HCT116 (cell line): Measurements from ENCODE around the gene CDS1. TPM values are rescaled to one million over a fixed set of nuclear protein-coding genes. Genes with fewer than 3 reads are reported as not detected.

Experiments used
- ATAC-seq: fragments of 200-7000 bp; cut with Tn5 transposase; 2 replicates; pipeline ENCODE4 v1.9.1; 2020; ENCODE audit warnings: mild to moderate bottlenecking, moderate library complexity
- BruUV-seq: library from RNA; stranded (reverse); fragments of 400-500 nt; replicated peaks from 2 replicates; lab custom pipeline; 2021; lab: Mats Ljungman, UMichigan
- CTCF ChIA-PET: fragments of 300-600 bp; sonication (Branson Sonifier 250); formaldehyde crosslinking; loops from one replicate; lab custom pipeline; 2021; ENCODE audit warnings: antibody characterized with exemption; lab: Charles Lee
- POLR2A ChIA-PET: fragments of 300-600, 350-600 bp; sonication (Branson Sonifier 250); formaldehyde crosslinking; loops from one replicate; lab custom pipeline; 2021; ENCODE audit warnings: antibody characterized with exemption; lab: Charles Lee
- RAD21 ChIA-PET, 2 experiments: fragments of 300-600 bp; sonication (Branson Sonifier 250); formaldehyde crosslinking; loops; one replicate each; lab custom pipeline; 2023; ENCODE audit warnings: low total read pairs in 2 of 2; ENCODE audit not compliant: uncharacterized antibody in 2 of 2, unreplicated experiment in 2 of 2, low non-redundant PET in 1 of 2; lab: Charles Lee
- DNase-seq: peaks from one replicate; pipeline ENCODE4 v3.0.0-alpha.2; 2010; ENCODE audit warnings: low read depth, low spot score
- H2AFZ ChIP-seq: fragments of 200-600 bp; shearing (Covaris generic), sonication (generic); 2 replicates; pipeline ENCODE4 v1.6.1; 2017; ENCODE audit warnings: low read depth, mixed run types, mixed read lengths, antibody characterized with exemption, low read length; ENCODE audit not compliant: poor library complexity, severe bottlenecking
- H3K27ac ChIP-seq: 2 replicates; pipeline ENCODE4 v1.5.1; 2012; ENCODE audit warnings: low read depth, low read length
- H3K27me3 ChIP-seq: fragments of 200-600 bp; sonication (generic); 2 replicates; pipeline ENCODE4 v1.6.1; 2016; ENCODE audit warnings: mixed run types, low read length, mixed read lengths; ENCODE audit not compliant: insufficient read depth
- H3K36me3 ChIP-seq, 2 experiments: fragments of 200-500 bp in 1 of 2; fragments of 200-600 bp in 1 of 2; sonication (Bioruptor generic) in 1 of 2; sonication (generic) in 1 of 2; 2 replicates each; pipeline versions ENCODE4 v1.5.1 to v1.6.1; 2014 to 2016; ENCODE audit warnings: low read length in 2 of 2, inconsistent platforms in 1 of 2, mixed read lengths in 1 of 2, mixed run types in 1 of 2; ENCODE audit not compliant: insufficient read depth in 2 of 2, control insufficient read depth in 1 of 2
- H3K4me1 ChIP-seq, 2 experiments: fragments of 200-600 bp in 1 of 2; sonication (generic) in 1 of 2; 2 replicates each; pipeline versions ENCODE4 v1.5.1 to v1.6.1; 2012 to 2017; ENCODE audit warnings: low read length in 2 of 2, inconsistent platforms in 1 of 2, mild to moderate bottlenecking in 1 of 2, mixed read lengths in 1 of 2, mixed run types in 1 of 2, moderate library complexity in 1 of 2; ENCODE audit not compliant: insufficient read depth in 2 of 2, control insufficient read depth in 1 of 2
- H3K4me2 ChIP-seq: fragments of 200-600 bp; sonication (generic); 2 replicates; pipeline ENCODE4 v1.6.1; 2017; ENCODE audit warnings: mixed run types, low read length, mixed read lengths
- H3K4me3 ChIP-seq, 2 experiments: fragments of 200-600 bp in 1 of 2; sonication (generic) in 1 of 2; replicated peaks in 1 of 2; 2 replicates each; pipeline ENCODE4 v1.5.1; 2011 to 2016; ENCODE audit warnings: low read length in 2 of 2, control low read depth in 1 of 2, low read depth in 1 of 2, mild to moderate bottlenecking in 1 of 2, mixed read lengths in 1 of 2, mixed run types in 1 of 2
- H3K79me2 ChIP-seq: fragments of 200-600 bp; sonication (generic); 2 replicates; pipeline ENCODE4 v1.6.1; 2017; ENCODE audit warnings: mild to moderate bottlenecking, mixed run types, low read length, moderate library complexity, mixed read lengths; ENCODE audit not compliant: insufficient read depth
- H3K9ac ChIP-seq: fragments of 200-600 bp; sonication (generic); 2 replicates; pipeline ENCODE4 v1.6.1; 2016; ENCODE audit warnings: low read length, mixed read lengths
- H3K9me2 ChIP-seq: fragments of 200-600 bp; sonication (generic), shearing (Covaris generic); 2 replicates; pipeline ENCODE4 v1.6.1; 2017; ENCODE audit warnings: mixed run types, mild to moderate bottlenecking, moderate library complexity; ENCODE audit not compliant: insufficient read depth
- H3K9me3 ChIP-seq, 2 experiments: fragments of 200-500 bp in 1 of 2; fragments of 200-600 bp in 1 of 2; sonication (Bioruptor generic) in 1 of 2; sonication (generic) in 1 of 2; 2 replicates each; pipeline ENCODE4 v1.6.1; 2014 to 2017; ENCODE audit warnings: low read length in 2 of 2, mixed read lengths in 2 of 2, inconsistent platforms in 1 of 2, low read depth in 1 of 2, mild to moderate bottlenecking in 1 of 2, mixed run types in 1 of 2, moderate library complexity in 1 of 2; ENCODE audit not compliant: control insufficient read depth in 1 of 2, insufficient read depth in 1 of 2
- H4K20me1 ChIP-seq: fragments of 200-600 bp; sonication (generic), shearing (Covaris generic); 2 replicates; pipeline ENCODE4 v1.6.1; 2017; ENCODE audit warnings: mixed run types, mild to moderate bottlenecking, moderate library complexity; ENCODE audit not compliant: insufficient read depth
- CBX3 ChIP-seq: IDR thresholded peaks from 2 replicates; pipeline ENCODE4 v1.6.1; 2012; ENCODE audit warnings: low read depth
- CTCF ChIP-seq, 3 experiments: fragments of 200-600 bp in 1 of 3; sonication (generic) in 1 of 3; IDR thresholded peaks in 2 of 3; conservative IDR thresholded peaks in 1 of 3; 2 replicates each; pipeline ENCODE4 v1.5.1; 2012 to 2017; ENCODE audit warnings: low read depth in 2 of 3, low read length in 2 of 3, antibody characterized with exemption in 1 of 3, borderline replicate concordance in 1 of 3, control low read depth in 1 of 3, mild to moderate bottlenecking in 1 of 3, mixed read lengths in 1 of 3, mixed run types in 1 of 3, moderate library complexity in 1 of 3; ENCODE audit not compliant: insufficient read depth in 1 of 3
- EGR1 ChIP-seq: IDR thresholded peaks from 2 replicates; pipeline ENCODE4 v1.6.1; 2012; ENCODE audit warnings: low read depth
- ELF1 ChIP-seq: IDR thresholded peaks from 2 replicates; pipeline ENCODE4 v1.6.1; 2012; ENCODE audit warnings: low read depth, borderline replicate concordance
- EZH2phosphoT487 ChIP-seq: fragments of 200-600 bp; IDR thresholded peaks from 2 replicates; pipeline ENCODE4 v1.6.1; 2018; ENCODE audit warnings: antibody characterized with exemption, borderline replicate concordance
- FOSL1 ChIP-seq: IDR thresholded peaks from 2 replicates; pipeline ENCODE4 v1.6.1; 2012; ENCODE audit warnings: low read depth
- JUND ChIP-seq: IDR thresholded peaks from 2 replicates; pipeline ENCODE4 v1.6.1; 2012
- POLR2A ChIP-seq: IDR thresholded peaks from 2 replicates; pipeline ENCODE4 v1.7.0; 2011; ENCODE audit warnings: borderline replicate concordance; ENCODE audit not compliant: insufficient read depth, insufficient read length; ENCODE audit errors: extremely low read depth
- POLR2AphosphoS5 ChIP-seq: IDR thresholded peaks from 2 replicates; pipeline ENCODE4 v1.6.1; 2011; ENCODE audit warnings: mild to moderate bottlenecking, low read depth, low read length, moderate library complexity
- REST ChIP-seq: IDR thresholded peaks from 2 replicates; pipeline ENCODE4 v1.6.1; 2012; ENCODE audit warnings: low read depth
- TCF7L2 ChIP-seq: IDR thresholded peaks from 2 replicates; pipeline ENCODE4 v1.7.0; 2011; ENCODE audit warnings: borderline replicate concordance, inconsistent platforms; ENCODE audit not compliant: insufficient read depth, insufficient read length; ENCODE audit errors: extremely low read depth
- ZBTB33 ChIP-seq: IDR thresholded peaks from 2 replicates; pipeline ENCODE4 v1.6.1; 2011; ENCODE audit warnings: mild to moderate bottlenecking, low read length, moderate library complexity; ENCODE audit not compliant: insufficient replicate concordance; ENCODE audit errors: extremely low read depth
- ZFX ChIP-seq: fragments of 450-650 bp; IDR thresholded peaks from 2 replicates; pipeline ENCODE4 v1.6.1; 2017
- ZNF274 ChIP-seq: fragments of 200-500 bp; sonication (Bioruptor generic); IDR thresholded peaks from 2 replicates; pipeline ENCODE4 v1.6.1; 2014; ENCODE audit warnings: mild to moderate bottlenecking, low read depth, low read length, inconsistent platforms
- intact Hi-C: fragments of 100-400 bp; cut with micrococcal nuclease; formaldehyde crosslinking; loops from 2 replicates; pipeline ENCODE4 v1.10.0; 2022
- total RNA-seq: library from RNA; stranded (reverse); gene quantifications from one replicate; pipeline ENCODE4 v1.2.1, GENCODE V29; 2021; ENCODE audit not compliant: unreplicated experiment

Gene CDS1
- total RNA-seq, 1 experiment from 2014 or later: 14.6 TPM

GRCh38 chr4:84568496-84568895 lies 14.4 kb upstream of the CDS1 start:
- no peaks in the 10 kb centered on the region for H3K9me3 ChIP-seq
- no peak overlapping the region for H3K4me2 ChIP-seq
- ChIA-PET POLR2A (no interaction called here), RAD21 (no interaction called here), CTCF (no interaction called here)
- H3K4me3 ChIP-seq: no peak overlapping the region
- no TSS peak for BruUV-seq
- no peak overlapping the region for H3K9ac ChIP-seq
- H3K79me2 ChIP-seq: no peaks in the 10 kb centered on the region
- H4K20me1 ChIP-seq: no peaks in the 10 kb centered on the region
- H3K36me3 ChIP-seq: no peaks in the 10 kb centered on the region
- no peaks in the 10 kb centered on the region for H3K27me3 ChIP-seq
- intact Hi-C loops: no loop called here
- no peak overlapping the region for H3K27ac ChIP-seq
- no peaks in the 10 kb centered on the region for H3K4me1 ChIP-seq
- no peak for TF ChIP-seq CBX3
- no peak for TF ChIP-seq ELF1
- no peak for TF ChIP-seq ZFX
- no peak for DNase-seq
- ATAC-seq: no peak
- H2AFZ ChIP-seq: no peak overlapping the region
- H3K9me2 ChIP-seq: no peaks in the 10 kb centered on the region

GRCh38 chr4:84569009-84569408 lies 13.9 kb upstream of the CDS1 start:
- BruUV-seq: no TSS peak
- no peak overlapping the region for H3K4me2 ChIP-seq
- H3K9ac ChIP-seq: no peak overlapping the region
- no peaks in the 10 kb centered on the region for H4K20me1 ChIP-seq
- CTCF ChIA-PET: no interaction called here
- no peaks in the 10 kb centered on the region for H3K36me3 ChIP-seq
- no peak overlapping the region for H2AFZ ChIP-seq
- no peak overlapping the region for H3K4me3 ChIP-seq
- no peak overlapping the region for H3K27ac ChIP-seq
- ATAC-seq (no peak), DNase-seq (no peak)
- H3K27me3 ChIP-seq: no peaks in the 10 kb centered on the region
- RAD21 ChIA-PET: no interaction called here
- H3K9me2 ChIP-seq: no peaks in the 10 kb centered on the region
- H3K9me3 ChIP-seq: no peaks in the 10 kb centered on the region
- intact Hi-C loops: no loop called here
- POLR2A ChIA-PET: no interaction called here
- H3K79me2 ChIP-seq: no peaks in the 10 kb centered on the region
- peaks cover 0 to 5% of the 10 kb centered on the region in 2 experiments; a peak in 1 of 4 replicates for H3K4me1 ChIP-seq
- TF ChIP-seq FOSL1: no peak
- no peak for TF ChIP-seq POLR2A
- no peak for TF ChIP-seq EZH2phosphoT487
- TF ChIP-seq ZBTB33: no peak
- no peak for TF ChIP-seq ZNF274
- no peak for TF ChIP-seq EGR1
- TF ChIP-seq CTCF (IDR thresholded peaks at IDR 0.05 in 2 of 3, conservative IDR thresholded peaks at IDR 0.05 in 1 of 3; ENCODE audit: borderline replicate concordance in 1 of 3, insufficient read depth in 1 of 3, low read depth in 2 of 3, low read length in 2 of 3): no peak
- no peak for TF ChIP-seq POLR2AphosphoS5
- TF ChIP-seq TCF7L2: no peak
- no peak for TF ChIP-seq REST
- TF ChIP-seq JUND: no peak
